HG02943 (cell line): ENCODE results near the gene KCNG2.
"Not testable (repeated sequence)": the region's sequence is repeated elsewhere in the genome, so short reads cannot be mapped to it uniquely, and the experiment has no call there.

Experiments used
- ATAC-seq: cut with Tn5 transposase; IDR thresholded peaks from one replicate; pipeline ENCODE4 v1.9.1; 2021; ENCODE audit warnings: mild to moderate bottlenecking, low read depth, moderate library complexity; ENCODE audit not compliant: unreplicated experiment

KCNG2 gene

DNA sequence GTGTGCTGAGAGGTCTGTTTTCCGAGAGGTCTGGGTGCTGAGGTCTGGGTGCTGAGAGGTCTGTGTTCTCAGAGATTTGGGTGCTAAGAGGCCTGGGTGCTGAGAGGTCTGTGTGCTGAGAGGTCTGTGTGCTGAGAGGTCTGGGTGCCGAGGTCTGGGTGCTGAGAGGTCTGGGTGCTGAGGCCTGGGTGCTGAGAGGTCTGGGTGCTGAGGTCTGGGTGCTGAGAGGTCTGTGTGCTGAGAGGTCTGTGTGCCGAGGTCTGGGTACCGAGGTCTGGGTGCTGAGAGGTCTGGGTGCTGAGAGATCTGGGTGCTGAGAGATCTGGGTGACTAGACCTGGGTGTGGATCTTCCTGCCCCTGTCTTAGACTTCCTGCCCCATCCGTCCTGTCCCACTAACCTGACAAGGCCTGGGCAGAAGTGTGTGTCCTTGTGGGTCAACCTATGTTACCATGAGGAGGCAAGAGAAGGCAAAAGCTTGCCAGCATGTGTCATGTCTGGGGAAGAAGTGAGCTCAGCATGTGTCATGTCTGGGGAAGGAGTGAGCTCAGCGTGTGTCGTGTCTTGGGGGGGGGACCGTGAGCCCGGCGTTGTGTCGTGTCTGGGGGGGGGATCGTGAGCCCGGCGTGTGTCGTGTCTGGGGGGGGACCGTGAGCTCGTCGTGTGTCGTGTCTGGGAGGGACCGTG lies 69.3 kb downstream of the KCNG2 start:
- no peak for ATAC-seq

DNA sequence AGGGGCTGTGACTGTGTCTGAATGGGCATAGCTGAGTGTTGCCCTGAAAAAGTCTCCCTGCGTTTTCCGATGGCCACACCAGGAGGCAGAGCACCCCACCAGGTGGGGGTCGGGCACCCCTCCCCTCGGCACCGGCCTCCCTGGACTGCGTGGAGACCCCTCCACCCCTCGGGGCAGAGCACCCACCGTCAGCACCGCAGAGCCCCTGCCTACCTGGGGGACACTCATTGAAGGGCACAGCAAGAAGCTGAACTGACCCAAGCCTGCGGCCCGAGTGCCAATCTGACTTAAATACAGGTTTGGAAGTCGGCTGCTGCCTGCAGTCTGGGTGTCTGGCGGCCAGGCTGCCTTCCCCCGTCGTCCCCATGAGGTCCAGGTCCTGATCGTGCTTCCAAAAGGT lies 69.9 kb downstream of the KCNG2 start:
- no peak for ATAC-seq

DNA sequence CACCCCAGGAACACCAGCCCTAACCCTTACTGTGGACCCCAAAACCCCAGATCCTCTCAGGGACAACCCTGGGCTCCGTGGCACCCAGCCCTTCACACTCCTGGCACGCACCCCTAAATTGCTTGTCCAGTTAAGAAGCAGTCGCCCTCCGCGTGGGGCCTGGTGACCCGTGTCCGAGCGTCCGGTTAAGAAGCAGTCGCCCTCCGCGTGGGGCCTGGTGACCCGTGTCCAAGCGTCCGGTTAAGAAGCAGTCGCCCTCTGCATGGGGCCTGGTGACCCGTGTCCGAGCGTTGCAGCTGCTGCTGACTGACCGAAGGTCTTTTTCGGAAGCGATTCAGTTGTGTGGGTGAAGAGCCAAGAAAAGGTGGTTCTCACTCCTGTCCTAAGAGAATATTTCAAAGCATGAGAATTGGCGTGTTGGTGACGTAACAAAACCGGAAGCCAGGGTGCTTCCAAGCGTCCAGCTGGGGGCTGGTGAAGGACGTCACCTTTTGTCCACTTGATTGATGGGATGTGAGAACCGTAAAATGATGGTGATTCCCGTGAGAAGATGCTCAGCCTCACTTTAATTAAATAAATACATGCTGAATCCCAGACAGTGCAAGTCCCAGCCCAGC lies 70.5 kb downstream of the KCNG2 start:
- ATAC-seq = no peak

DNA sequence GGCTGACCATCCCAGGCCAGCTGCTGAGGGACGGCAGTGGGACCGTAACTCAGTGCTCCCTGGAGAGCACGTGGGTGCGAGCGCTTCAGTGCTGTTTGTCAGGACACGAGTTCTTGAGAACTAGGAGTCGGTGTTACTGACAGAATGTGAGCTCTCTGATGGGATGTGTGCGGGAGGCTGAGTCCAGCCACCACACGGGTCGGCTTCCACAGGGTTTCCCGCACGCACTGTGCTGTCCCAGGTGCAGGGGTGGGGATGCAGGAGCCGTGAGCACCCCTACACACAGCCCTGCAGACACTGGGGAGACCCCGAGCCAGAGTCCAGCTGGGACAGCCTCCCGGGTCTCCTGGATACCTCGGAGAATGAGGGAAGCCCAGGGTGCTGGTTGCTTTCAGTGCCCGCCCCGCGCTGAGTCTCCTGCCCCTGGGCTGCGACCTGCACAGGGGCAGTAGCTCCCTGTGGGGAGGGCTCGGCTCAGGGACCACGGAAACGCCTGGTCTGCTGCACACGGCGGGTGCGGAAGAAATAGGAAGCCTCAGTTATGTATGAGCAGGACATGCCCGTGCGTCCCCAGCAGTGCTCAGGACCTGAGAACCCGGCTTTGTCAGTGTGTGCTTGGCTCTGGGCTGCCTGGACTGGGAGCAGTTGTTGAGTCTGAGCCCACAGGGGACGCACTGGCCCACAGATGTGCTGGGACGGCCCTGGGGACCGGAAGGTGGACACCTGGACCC lies 71.2 kb downstream of the KCNG2 start:
- ATAC-seq = no peak

DNA sequence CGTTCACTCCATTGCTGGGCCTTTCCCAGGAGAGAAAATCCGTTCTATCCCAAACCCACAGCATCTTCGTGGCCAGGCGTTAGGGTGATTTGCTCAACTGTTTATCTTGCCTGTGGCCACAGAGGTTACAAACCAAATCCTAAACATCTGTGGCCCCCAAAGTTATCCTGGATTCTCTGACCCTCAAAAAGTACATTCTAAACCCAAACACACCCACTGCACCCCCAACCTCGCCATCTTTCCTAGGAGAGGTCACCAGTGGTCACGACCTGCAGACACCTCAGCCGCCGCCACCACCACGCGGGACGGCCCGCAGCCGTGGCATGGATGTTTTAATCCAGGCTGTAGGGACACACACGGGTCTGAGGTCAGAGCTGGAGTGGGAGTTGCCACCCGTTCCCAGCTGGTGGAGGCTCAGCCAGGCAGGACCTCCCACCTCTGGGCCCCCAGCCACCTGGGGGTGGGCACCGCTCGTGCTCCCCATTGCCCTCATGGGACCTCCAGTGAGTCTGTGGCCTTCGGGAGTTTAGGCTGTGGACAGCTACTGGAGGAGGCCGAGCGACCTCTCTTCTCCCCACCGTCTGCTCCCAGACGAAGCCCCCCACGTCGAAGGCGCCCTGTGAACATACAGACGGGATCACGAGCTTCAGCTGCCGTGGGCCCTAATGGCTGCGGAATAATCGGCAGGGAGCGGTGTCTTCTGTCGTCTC lies 72.0 kb downstream of the KCNG2 start:
- ATAC-seq = no peak

DNA sequence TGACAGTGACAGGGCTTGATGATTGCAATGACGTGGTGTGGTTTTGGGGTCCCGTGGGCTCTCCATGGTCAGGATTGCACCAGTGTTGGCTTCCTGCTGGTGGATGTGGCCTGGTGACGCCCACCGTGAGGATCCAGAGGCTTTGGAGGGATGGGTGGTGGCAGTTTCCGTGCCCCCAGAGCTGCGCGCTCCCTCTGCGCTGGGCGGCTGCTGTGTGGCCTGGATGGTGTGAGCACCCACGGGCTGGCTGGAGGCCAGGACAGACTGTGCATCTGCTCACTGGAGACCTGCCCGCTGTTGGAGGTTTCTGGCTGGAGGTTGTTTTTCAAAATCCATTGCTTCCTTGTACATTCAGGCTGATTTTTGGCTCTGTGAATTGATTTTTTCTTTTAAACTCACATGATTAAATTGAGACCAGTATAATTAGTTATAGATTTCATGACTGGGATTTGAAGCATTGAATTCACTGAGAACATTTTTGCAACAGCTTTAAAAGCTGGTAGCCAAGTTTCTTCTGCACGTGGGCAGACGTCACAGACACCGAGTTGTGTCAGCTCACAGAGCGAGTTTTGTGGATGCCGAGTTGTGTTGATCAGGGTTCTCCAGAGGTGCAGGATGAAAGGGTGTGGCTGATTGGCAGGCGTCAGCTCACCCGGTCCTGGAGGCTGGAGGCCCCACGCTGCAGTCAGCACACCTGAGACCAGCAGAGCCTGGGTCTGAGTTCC lies 72.7 kb downstream of the KCNG2 start:
- ATAC-seq = no peak

DNA sequence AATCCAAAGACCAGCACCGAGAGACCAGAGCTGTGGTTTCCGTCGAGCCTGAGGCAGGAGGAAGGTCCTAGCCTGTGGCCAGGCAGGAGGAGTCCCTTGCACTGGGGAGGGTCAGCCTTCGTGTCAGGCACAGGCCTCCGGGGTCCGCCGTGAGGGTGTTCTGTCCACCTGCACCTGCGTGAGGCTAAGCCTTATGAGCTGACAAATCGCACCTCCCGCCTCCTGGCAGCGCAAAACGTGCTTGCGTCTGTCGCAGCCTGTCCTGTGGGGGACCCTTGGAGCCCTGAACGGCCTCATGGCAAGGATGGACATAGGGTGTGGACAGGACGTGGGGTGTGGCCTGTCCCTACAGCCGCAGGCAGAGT lies 73.3 kb downstream of the KCNG2 start:
- ATAC-seq = no peak

DNA sequence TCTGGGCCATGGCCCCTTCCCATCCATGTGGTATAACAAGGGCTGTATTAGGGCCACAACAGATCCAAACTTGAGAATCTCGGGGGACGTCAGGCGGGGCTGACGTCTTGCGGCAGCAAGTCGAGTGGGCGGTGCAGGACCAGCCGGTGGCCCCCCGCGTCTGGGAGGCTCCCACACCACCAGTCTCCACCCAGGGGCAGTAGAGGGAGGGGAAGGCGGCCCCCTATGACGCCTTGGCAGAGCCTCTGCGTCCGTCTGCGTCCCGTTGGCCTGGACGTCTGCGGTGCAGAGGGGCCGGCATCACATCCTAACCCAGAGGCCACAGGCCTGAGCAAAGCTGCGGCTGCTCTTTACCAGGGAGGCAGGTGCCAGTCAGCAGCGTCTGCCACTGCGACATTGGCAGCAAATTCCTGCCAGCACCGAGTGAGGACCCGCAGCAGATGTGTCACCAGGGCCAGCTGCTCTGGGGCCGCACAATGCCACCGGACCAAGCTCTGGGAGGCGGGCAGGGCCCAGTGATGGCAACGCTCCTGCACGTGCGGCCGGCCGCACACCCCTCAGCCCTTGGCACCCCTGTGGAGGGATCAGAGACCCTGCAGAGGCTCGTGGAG lies 73.8 kb downstream of the KCNG2 start:
- ATAC-seq = no peak

DNA sequence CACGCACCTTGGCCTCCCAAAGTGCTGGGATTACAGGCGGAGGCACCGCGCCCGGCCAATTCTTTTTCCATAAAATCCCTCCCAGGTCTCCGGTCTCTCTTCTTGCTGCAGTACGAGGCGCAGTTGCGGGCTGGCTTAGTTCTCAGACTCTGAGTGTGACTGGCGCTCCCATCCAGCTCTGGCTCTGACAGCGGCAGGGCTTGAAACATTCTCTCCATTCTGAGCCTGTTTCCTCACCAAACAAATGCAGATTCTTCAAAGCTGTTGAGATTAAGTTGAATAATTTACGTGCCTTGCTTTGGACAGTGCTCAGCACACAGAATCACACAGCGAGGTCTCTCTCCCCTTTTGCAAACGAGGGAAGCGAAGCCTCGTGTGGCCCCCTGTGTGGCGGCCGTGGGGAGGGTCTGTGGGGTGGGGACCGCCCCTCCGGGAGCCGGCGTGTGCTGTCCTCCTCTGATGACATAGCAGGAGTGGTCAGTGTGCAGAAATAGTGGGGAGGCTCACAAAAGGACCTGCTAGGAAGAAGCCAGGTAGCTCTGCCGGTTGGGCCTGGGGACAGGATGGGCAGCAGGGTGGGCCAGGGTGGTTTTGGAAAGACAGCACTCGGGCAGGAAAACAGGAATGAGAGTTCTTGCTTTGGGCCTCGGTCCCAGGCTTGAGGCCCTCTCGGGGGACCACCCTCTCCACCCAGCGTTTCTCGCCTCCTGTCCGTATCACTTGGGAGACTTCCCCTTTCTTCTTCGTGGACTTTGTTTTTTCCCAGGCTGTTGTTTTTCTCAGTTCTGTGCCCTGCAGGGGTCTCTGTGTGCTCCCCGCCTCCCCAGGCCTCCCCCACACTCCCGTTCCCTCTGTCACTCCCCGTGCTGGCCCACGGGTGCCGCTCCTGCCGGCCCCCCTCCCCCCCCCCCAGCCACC lies 75.0 kb downstream of the KCNG2 start:
- ATAC-seq = no peak

DNA sequence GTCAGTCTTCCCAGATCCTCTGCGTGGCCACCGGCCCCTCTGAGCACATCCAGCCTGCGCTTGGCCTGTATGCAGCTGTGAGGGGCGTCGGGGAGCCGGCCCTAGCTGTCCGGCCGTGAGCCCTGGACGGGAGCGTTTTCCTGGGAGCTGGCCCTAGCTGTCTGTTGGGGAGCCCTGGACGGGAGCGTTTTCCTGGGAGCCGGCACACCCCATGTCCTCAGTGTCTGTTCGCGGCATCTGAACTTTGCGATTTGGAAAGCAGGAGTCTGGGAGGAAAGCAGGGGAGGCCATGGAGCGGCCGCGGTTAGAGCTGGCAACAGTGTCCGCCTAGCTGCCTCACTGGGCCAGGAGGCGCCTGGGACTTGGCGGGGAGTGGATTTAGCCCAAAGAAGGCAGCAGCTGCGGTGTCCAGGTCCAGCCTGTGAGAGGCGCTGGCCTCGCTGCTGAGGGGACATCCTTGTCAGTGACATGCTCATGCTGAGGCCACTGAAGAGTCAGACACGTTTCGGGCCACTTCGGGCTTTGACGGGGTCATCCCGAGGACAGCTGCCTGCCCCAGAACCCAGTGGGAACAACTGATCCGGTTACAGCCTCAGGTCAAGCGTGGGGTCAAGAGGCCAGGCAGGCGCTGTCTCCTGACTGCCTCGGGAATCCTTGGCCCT lies 75.8 kb downstream of the KCNG2 start:
- ATAC-seq = no peak

DNA sequence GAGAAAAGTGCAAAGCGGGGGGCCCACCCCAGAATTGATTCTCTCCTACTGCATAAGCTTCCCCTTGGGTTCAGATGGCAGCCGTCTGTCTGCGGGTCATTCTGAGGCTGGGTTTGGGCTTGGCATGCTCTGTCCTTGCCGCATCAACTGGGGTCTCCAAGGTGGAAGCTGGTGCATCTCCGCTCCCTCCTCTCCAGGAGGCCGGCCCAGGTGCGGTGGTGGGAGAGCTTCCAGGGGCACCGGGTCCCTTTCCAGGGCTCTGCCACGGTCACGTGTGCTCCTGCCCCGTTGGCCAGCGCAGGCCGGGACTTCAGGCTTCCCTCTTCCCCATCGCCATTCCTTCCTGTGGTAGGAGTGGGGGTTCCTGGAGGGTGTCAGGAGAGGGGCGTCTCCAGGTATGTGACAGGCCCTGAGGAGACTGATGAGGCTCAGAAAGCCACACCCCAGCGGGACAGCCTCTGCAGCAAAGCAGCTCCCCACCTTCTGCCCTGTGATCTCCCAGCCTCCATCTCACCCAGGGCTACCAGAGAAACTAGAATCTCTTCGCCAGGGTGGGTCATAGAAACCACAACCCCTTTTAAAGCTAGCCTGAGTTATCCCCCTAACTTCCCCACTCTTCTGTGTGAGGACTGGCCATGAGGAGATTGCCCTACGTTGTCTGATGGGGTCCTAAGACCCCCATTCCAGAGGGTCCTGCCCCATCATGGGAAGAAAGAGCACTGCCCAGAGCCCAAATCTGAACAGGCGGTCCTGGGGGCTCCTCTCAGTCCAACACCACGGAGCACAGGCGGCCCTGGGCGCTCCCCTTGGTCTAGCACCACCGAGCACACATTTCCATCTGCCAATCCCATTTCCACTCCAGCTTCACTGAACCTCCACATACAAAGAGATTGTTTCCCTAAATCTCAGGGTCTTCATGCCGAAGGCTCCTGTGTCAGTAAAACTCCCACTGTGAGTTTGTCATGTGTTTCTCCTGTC lies 77.1 kb downstream of the KCNG2 start:
- no peak for ATAC-seq

DNA sequence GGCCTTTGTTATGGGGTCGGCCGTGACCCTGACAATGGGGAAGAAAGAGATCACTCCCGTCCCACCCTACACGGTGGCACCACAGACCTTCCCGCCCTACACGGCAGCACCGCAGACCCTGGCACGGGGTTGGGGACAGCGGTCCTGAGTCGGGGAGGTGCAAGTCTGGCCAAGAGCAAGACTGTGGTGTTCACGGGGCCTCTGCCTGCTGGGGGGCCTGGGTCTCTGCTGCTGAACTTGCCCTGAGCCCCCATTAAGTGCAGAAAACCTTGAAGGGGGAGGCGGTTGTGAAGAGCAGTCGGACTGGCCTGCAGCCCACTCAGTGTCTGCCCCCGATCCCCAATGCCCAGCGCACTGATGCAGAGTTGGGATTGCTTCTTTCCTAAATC lies 77.8 kb downstream of the KCNG2 start:
- no peak for ATAC-seq

DNA sequence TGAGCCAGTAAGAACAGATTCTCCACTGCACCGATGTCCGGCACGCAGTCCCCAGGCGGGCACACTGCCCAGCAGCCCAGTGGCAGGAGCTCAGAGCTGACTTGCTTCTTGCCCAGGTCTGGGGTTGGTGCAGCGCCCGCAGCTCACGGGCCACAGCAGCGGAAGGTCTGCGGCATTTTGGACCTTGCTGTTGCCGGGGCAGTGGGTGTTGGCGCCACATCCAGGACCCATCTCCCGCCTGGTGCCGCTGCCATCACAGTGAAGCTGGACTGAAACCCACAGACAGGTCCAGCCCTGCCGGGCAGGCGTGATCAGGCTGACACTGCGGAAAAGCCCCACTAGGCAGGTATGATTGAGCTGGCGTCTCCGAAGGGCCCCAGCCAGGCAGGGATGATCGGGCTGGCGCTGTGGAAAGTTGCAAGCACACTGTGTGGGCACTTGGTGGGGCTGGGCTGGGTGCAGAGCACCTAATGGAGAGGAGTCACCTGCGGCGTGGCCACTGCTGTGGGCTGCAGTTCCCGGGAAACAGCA lies 78.3 kb downstream of the KCNG2 start:
- ATAC-seq = no peak

DNA sequence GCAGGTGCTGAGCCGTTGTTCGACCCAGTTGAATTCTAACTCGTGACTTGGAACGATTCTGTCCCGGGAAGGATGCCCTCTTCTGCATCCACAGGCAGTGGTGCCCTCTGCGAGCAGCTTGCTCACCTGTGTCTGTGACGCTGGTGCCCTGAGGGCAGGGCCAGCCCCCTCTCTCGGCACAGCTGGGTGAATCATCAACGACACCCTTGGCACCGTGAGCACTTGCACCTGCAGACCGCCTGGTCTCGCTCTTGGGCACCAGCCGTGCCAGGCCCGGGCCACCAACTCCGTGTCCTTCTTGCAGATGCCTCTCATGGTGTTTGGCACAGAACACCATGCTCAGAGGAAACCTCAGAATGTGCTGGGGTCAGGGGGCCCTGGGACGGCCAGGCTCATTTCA lies 78.8 kb downstream of the KCNG2 start:
- no peak for ATAC-seq

DNA sequence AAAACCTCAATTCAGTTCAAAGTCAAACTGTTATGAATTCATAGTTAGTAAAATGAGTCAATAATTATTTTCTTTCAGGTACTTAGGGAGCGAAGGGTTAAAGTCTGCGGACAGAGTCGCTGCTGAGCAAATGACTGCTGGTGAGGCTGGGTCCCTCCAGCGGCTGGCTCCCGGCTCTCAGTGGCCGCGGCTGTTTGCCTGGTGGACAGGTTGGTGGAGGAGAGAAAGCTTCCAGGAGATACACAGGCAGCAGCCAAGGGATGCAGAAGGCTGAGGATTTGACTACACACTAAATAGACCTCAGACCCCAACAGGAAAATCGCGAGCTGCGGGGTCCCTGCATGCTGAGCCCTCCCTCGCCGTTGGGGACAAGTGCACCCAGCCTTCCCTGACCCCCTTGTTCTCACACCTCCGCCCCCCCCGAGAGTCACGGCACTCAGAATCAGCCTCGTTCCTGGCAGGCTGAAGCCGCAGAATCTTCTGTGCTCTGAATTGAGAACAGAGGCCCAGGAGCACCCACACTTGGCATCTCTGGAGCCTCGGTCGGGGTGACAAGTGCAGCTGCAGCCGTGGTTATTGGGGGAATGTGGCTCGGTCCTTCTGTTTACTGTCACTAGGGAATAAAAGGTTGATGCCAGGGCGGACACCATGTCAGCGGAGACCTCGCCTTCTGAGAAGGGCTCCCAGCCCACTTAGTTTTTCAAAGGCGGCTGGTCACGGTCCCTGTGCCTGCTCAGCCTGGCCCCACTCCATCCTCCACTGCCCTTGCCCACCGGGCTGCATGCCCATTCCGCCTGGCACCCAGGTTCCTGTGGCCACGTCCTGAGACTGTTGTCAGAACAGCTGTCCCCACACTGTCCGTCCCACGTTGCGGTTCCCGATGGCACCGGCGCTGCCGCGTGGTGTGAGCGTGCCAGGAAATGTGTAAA lies 79.7 kb downstream of the KCNG2 start:
- no peak for ATAC-seq

DNA sequence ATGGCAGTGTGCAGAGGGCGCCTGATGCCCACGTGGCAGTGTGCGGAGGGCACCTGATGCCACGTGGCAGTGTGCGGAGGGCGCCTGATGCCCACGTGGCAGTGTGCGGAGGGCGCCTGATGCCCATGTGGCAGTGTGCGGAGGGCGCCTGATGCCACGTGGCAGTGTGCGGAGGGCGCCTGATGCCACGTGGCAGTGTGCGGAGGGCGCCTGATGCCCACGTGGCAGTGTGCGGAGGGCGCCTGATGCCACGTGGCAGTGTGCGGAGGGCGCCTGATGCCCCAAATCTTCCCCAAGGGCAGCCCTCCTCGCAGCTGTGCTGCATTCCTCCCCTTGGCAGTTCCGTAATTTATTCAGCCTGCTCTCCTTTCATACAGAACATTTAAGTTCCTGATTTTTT lies 80.5 kb downstream of the KCNG2 start:
- not testable (repeated sequence) for ATAC-seq
